A549 (cell line): Measurements from ENCODE around the gene MYO3A. TPM values are rescaled to one million over a fixed set of nuclear protein-coding genes. Genes with fewer than 3 reads are reported as not detected.

ENCODE experiments used
- ATAC-seq, 2 experiments: fragments of 200-7000 bp in 1 of 2; fragments of >200 bp in 1 of 2; cut with Nextera tagmentation in 1 of 2; cut with Tn5 transposase in 1 of 2; 3 replicates each; pipeline versions ENCODE4 v1.8.0 to v1.9.1; 2018 to 2020; ENCODE audit warnings: mild to moderate bottlenecking in 1 of 2, moderate library complexity in 1 of 2
- CTCF ChIA-PET: fragments of 300-600 bp; sonication (Branson Sonifier 250); formaldehyde crosslinking; extraction: SDS; loops from one replicate; lab custom pipeline; 2021; ENCODE audit warnings: antibody characterized with exemption, inconsistent platforms; lab: Yijun Ruan, JAX
- POLR2A ChIA-PET: fragments of 350-600 bp; formaldehyde crosslinking; extraction: SDS; loops from one replicate; lab custom pipeline; 2021; ENCODE audit warnings: antibody characterized with exemption, inconsistent platforms; lab: Yijun Ruan, JAX
- DNase-seq, 2 experiments: peaks; one replicate each; pipeline versions ENCODE4 v3.0.0 to v3.0.0-alpha.2; 2011 to 2016; ENCODE audit warnings: low read depth in 1 of 2, low spot score in 1 of 2
- FAIRE-seq: peaks from 2 replicates; lab custom pipeline; 2011; peaks lifted over from hg19 to GRCh38; lab: Jason Lieb, UNC
- H3K27ac ChIP-seq, 2 experiments: fragments of >200 bp; sonication (Bioruptor Twin); formaldehyde crosslinking; 3 replicates each; pipeline ENCODE4 v1.5.1; 2016 to 2017
- H3K4me1 ChIP-seq: fragments of >200 bp; sonication (Bioruptor Twin); formaldehyde crosslinking; 3 replicates; pipeline ENCODE4 v1.6.1; 2016
- H3K4me2 ChIP-seq: fragments of >200 bp; sonication (Bioruptor Twin); formaldehyde crosslinking; 3 replicates; pipeline ENCODE4 v1.6.1; 2016
- H3K4me3 ChIP-seq: fragments of >200 bp; sonication (Bioruptor Twin); formaldehyde crosslinking; 3 replicates; pipeline ENCODE4 v1.5.1; 2016
- H3K9me3 ChIP-seq: fragments of >200 bp; sonication (Bioruptor Twin); formaldehyde crosslinking; 3 replicates; pipeline ENCODE4 v1.6.1; 2016
- BHLHE40 ChIP-seq: IDR thresholded peaks from 2 replicates; pipeline ENCODE4 v1.6.1; 2012; ENCODE audit warnings: low read depth, low read length, inconsistent platforms
- CBX8 ChIP-seq: fragments of 200-600 bp; sonication (generic); IDR thresholded peaks from 2 replicates; pipeline ENCODE4 v1.6.1; 2016
- CEBPB ChIP-seq, 2 experiments: fragments of >200 bp in 1 of 2; sonication (Bioruptor Twin) in 1 of 2; formaldehyde crosslinking in 1 of 2; IDR thresholded peaks; 2 replicates each; pipeline ENCODE4 v1.6.1; 2012 to 2016
- E2F6 ChIP-seq: IDR thresholded peaks from 2 replicates; pipeline ENCODE4 v1.6.1; 2012; ENCODE audit warnings: low read depth, borderline replicate concordance
- FOXS1 ChIP-seq: fragments of 250-450 bp; sonication (Bioruptor Pico); IDR thresholded peaks from 2 replicates; pipeline ENCODE4 v1.5.0; 2020; ENCODE audit warnings: mild to moderate bottlenecking, moderate library complexity
- GATA3 ChIP-seq: IDR thresholded peaks from 2 replicates; pipeline ENCODE4 v1.6.1; 2012; ENCODE audit warnings: borderline replicate concordance
- HMGXB4 ChIP-seq: fragments of 250-450 bp; sonication (Bioruptor Pico); IDR thresholded peaks from 2 replicates; pipeline ENCODE4 v1.5.0; 2021; ENCODE audit warnings: mild to moderate bottlenecking, moderate library complexity, borderline replicate concordance
- JUN ChIP-seq, 2 experiments: fragments of >200 bp; sonication (Bioruptor Twin); formaldehyde crosslinking; IDR thresholded peaks; 2 replicates in 1 of 2; 3 replicates in 1 of 2; pipeline ENCODE4 v1.6.1; 2016 to 2017
- MAFK ChIP-seq: fragments of 450-650 bp; IDR thresholded peaks from 2 replicates; pipeline ENCODE4 v1.6.1; 2014; ENCODE audit not compliant: partially characterized antibody
- MAX ChIP-seq: IDR thresholded peaks from 2 replicates; pipeline ENCODE4 v1.6.1; 2012
- POLR2AphosphoS2 ChIP-seq: conservative IDR thresholded peaks from 2 replicates; pipeline ENCODE4 v1.6.1; 2012; ENCODE audit warnings: low read length, improper control_type of control experiment, inconsistent platforms
- RARB ChIP-seq: fragments of 250-450 bp; sonication (Bioruptor Pico); IDR thresholded peaks from 2 replicates; pipeline ENCODE4 v1.8.0; 2021; ENCODE audit warnings: mild to moderate bottlenecking, moderate library complexity
- RNF2 ChIP-seq: fragments of 200-600 bp; sonication (generic); IDR thresholded peaks from 2 replicates; pipeline ENCODE4 v1.6.1; 2016; ENCODE audit warnings: low read depth, mild to moderate bottlenecking, antibody characterized with exemption, moderate library complexity, borderline replicate concordance
- ZC3H11A ChIP-seq: fragments of 450-650 bp; IDR thresholded peaks from 2 replicates; pipeline ENCODE4 v1.6.1; 2014; ENCODE audit warnings: antibody characterized with exemption, mild to moderate bottlenecking
- ZNF302 ChIP-seq: fragments of 250-450 bp; sonication (Bioruptor Pico); IDR thresholded peaks from 2 replicates; pipeline ENCODE4 v1.9.0; 2021; ENCODE audit warnings: inconsistent platforms, mild to moderate bottlenecking, moderate library complexity
- WGBS: methylation state at CpG from one replicate; pipeline ENCODE4 v1.1.6; 2017; ENCODE audit errors: missing lambda C conversion rate; 5-methylcytosine and 5-hydroxymethylcytosine counted together
- polyA plus RNA-seq, 4 experiments: library from polyadenylated mRNA; depleted of rRNA in 3 of 4; stranded (reverse); fragments of >200 nt; fragmentation: RNase III in 1 of 4; extraction: RNeasy Plus Mini Kit Qiagen cat#74134 plus additional on column Dnase treatment in 1 of 4; gene quantifications; 2 replicates in 3 of 4; 3 replicates in 1 of 4; pipeline ENCODE4 v1.2.3, GENCODE V29; 2011 to 2017
- TF ChIP-seq, protein P1 (sequence below): fragments of 250-450 bp; sonication (Bioruptor Pico); IDR thresholded peaks from 2 replicates; pipeline ENCODE4 v1.5.0; 2020; ENCODE audit warnings: low read depth, mild to moderate bottlenecking, moderate library complexity
- TF ChIP-seq, protein P2 (sequence below): fragments of 450-650 bp; IDR thresholded peaks from 2 replicates; pipeline ENCODE4 v1.6.1; 2014; ENCODE audit warnings: antibody characterized with exemption
- TF ChIP-seq, protein P3 (sequence below): fragments of 150-350 bp; IDR thresholded peaks from 2 replicates; pipeline ENCODE4 v1.6.1; 2014; ENCODE audit warnings: low read depth, mild to moderate bottlenecking, low read length

Gene MYO3A
- polyA plus RNA-seq, 2 of the 4 experiments (the other 2 are of a cell fraction): not detected

GRCh38 chr10:25952857-25953256, 18.8 kb downstream of the MYO3A start:
- CTCF ChIA-PET: no interaction called here
- ATAC-seq (no peak), DNase-seq (no peak)
- TF ChIP-seq CBX8 (no peak), RARB (no peak), MAX (no peak), POLR2AphosphoS2 (no peak), FOXS1 (CRISPR knock-in tag) (no peak)
- TF ChIP-seq, protein P1, sequence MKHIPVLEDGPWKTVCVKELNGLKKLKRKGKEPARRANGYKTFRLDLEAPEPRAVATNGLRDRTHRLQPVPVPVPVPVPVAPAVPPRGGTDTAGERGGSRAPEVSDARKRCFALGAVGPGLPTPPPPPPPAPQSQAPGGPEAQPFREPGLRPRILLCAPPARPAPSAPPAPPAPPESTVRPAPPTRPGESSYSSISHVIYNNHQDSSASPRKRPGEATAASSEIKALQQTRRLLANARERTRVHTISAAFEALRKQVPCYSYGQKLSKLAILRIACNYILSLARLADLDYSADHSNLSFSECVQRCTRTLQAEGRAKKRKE (CRISPR knock-in tag): no peak
- TF ChIP-seq, all 56 proteins: peak for 0
- no peak overlapping the region for H3K27ac ChIP-seq
- no peak for FAIRE-seq
- H3K4me3 ChIP-seq: no peak overlapping the region
- WGBS: 2% methylated on average over 2 of the region's 2 CpGs
- POLR2A ChIA-PET: no interaction called here
- H3K4me2 ChIP-seq: no peak overlapping the region
- no peaks in the 10 kb centered on the region for H3K9me3 ChIP-seq
- no peaks in the 10 kb centered on the region for H3K4me1 ChIP-seq

DNA sequence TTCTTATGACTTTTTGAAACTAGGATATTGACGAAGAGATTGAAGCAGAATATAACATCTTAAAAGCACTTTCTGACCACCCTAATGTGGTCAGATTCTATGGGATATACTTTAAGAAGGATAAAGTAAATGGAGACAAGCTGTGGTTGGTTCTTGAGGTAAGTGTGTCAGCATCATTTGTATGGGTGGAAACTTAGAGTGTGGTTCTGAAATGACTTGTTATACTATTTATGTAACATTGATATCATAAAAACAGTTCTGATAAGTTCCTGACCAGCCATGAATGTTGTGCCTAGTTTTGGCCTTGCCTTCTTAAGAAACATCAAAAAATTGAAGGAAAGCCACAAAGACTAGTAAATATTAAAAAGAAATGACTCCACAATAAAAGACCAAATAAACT, 20.8 kb downstream of the MYO3A start:
- CTCF ChIA-PET: no interaction called here
- H3K9me3 ChIP-seq: no peaks in the 10 kb centered on the region
- DNase-seq (no peak), ATAC-seq (no peak), FAIRE-seq (no peak)
- no peak overlapping the region for H3K4me3 ChIP-seq
- H3K4me1 ChIP-seq: no peaks in the 10 kb centered on the region
- no peak for TF ChIP-seq CEBPB (IDR thresholded peaks at IDR 0.05)
- TF ChIP-seq CBX8: no peak
- TF ChIP-seq JUN (IDR thresholded peaks at IDR 0.05): no peak
- TF ChIP-seq ZNF302 (CRISPR knock-in tag): no peak
- TF ChIP-seq HMGXB4 (CRISPR knock-in tag): no peak
- TF ChIP-seq RNF2: no peak
- TF ChIP-seq, protein P1 (CRISPR knock-in tag): no peak
- TF ChIP-seq ZC3H11A: no peak
- POLR2A ChIA-PET: no interaction called here
- H3K4me2 ChIP-seq: no peak overlapping the region
- 0% methylated on average over 1 of the region's 1 CpG for WGBS
- H3K27ac ChIP-seq: no peak overlapping the region

GRCh38 chr10:25959540-25960232, 25.7 kb downstream of the MYO3A start:
- FAIRE-seq (no peak), ATAC-seq (no peak), DNase-seq (no peak)
- H3K4me3 ChIP-seq: no peak overlapping the region
- no peak overlapping the region for H3K27ac ChIP-seq
- 26% methylated on average over 3 of the region's 3 CpGs for WGBS
- TF ChIP-seq MAFK: peak; percentile 61
- no peak for TF ChIP-seq ZC3H11A
- H3K9me3 ChIP-seq: no peaks in the 10 kb centered on the region
- no peaks in the 10 kb centered on the region for H3K4me1 ChIP-seq
- H3K4me2 ChIP-seq: no peak overlapping the region
- ChIA-PET POLR2A (no interaction called here), CTCF (no interaction called here)

GRCh38 chr10:25965584-25965983, 31.6 kb downstream of the MYO3A start:
- POLR2A ChIA-PET: no interaction called here
- Histone ChIP-seq H3K27ac (no peak overlapping the region), H3K4me2 (no peak overlapping the region), H3K4me1 (no peaks in the 10 kb centered on the region), H3K9me3 (no peaks in the 10 kb centered on the region), H3K4me3 (no peak overlapping the region)
- DNase-seq: no peak
- FAIRE-seq: no peak
- no peak for ATAC-seq
- CTCF ChIA-PET: no interaction called here
- WGBS: 10% methylated on average over 4 of the region's 4 CpGs
- TF ChIP-seq E2F6 (no peak), FOXS1 (CRISPR knock-in tag) (no peak), GATA3 (no peak), CBX8 (no peak), ZC3H11A (no peak), BHLHE40 (no peak)
- TF ChIP-seq, protein P2, sequence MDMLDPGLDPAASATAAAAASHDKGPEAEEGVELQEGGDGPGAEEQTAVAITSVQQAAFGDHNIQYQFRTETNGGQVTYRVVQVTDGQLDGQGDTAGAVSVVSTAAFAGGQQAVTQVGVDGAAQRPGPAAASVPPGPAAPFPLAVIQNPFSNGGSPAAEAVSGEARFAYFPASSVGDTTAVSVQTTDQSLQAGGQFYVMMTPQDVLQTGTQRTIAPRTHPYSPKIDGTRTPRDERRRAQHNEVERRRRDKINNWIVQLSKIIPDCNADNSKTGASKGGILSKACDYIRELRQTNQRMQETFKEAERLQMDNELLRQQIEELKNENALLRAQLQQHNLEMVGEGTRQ: no peak
- TF ChIP-seq, protein P3, sequence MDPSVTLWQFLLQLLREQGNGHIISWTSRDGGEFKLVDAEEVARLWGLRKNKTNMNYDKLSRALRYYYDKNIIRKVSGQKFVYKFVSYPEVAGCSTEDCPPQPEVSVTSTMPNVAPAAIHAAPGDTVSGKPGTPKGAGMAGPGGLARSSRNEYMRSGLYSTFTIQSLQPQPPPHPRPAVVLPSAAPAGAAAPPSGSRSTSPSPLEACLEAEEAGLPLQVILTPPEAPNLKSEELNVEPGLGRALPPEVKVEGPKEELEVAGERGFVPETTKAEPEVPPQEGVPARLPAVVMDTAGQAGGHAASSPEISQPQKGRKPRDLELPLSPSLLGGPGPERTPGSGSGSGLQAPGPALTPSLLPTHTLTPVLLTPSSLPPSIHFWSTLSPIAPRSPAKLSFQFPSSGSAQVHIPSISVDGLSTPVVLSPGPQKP: no peak
